ENCODE results near the gene ZNF366. TPM values are rescaled to one million over a fixed set of nuclear protein-coding genes. Genes with fewer than 3 reads are reported as not detected.

The ZNF366 gene
- total and polyA plus RNA-seq, 2 experiments from 2014 or later = not detected

- H4K20me1 ChIP-seq (ENCODE audit: insufficient read depth) = no peaks in the 10 kb centered on the region
- WGBS, 2 experiments (ENCODE audit: low coverage in 1 of 2, low lambda C conversion rate in 2 of 2, missing lambda C conversion rate in 2 of 2) = 94 to 100% methylated on average over 1 of the region's 1 CpG
- no peak overlapping the region for H3K4me3 ChIP-seq
- no peaks in the 10 kb centered on the region for H3K79me2 ChIP-seq (ENCODE audit: insufficient read depth)
- H2AFZ ChIP-seq = no peak overlapping the region
- H3K4me1 ChIP-seq (ENCODE audit: insufficient read depth) = peaks cover 17% of the 10 kb centered on the region
- no peaks in the 10 kb centered on the region for H3K27me3 ChIP-seq (replicated peaks; ENCODE audit: insufficient read depth)
- DNase-seq = no peak
- no peak overlapping the region for H3K9ac ChIP-seq
- H3K27ac ChIP-seq = no peak overlapping the region
- no peaks in the 10 kb centered on the region for H3K36me3 ChIP-seq (ENCODE audit: low read depth)
- no peak for TF ChIP-seq EZH2 (IDR thresholded peaks at IDR 0.05; ENCODE audit: insufficient read depth, poor library complexity, severe bottlenecking)
- TF ChIP-seq EZH2phosphoT487 (IDR thresholded peaks at IDR 0.05; ENCODE audit: insufficient read depth, low read depth) = no peak
- no peaks in the 10 kb centered on the region for H3K9me2 ChIP-seq (ENCODE audit: insufficient read depth)
- no peaks in the 10 kb centered on the region for H3K9me3 ChIP-seq (ENCODE audit: low read depth)
- H3F3A ChIP-seq (ENCODE audit: insufficient read depth) = peaks cover 14% of the 10 kb centered on the region
- no peak overlapping the region for H3K4me2 ChIP-seq (ENCODE audit: unreplicated experiment)
- in situ Hi-C loops (cut with MboI) = no loop called here
Measured at GRCh38 chr5:72400950-72401349, 106.3 kb downstream of the ZNF366 start.

GRCh38 chr5:72397836-72398235, 109.4 kb downstream of the ZNF366 start:
- in situ Hi-C loops (cut with MboI) = no loop called here
- WGBS, 2 experiments (ENCODE audit: low coverage in 1 of 2, low lambda C conversion rate in 2 of 2, missing lambda C conversion rate in 2 of 2) = 69 to 74% methylated on average over 6 of the region's 6 CpGs

GRCh38 chr5:72394688-72395087, 112.5 kb downstream of the ZNF366 start:
- peak; percentile 21 for DNase-seq
- no peak overlapping the region for H3K4me2 ChIP-seq (ENCODE audit: unreplicated experiment)

More at GRCh38 chr5:72397836-72398235, 109.4 kb downstream of the ZNF366 start:
- Histone ChIP-seq H3K27me3 (replicated peaks; ENCODE audit: insufficient read depth) (no peaks in the 10 kb centered on the region), H3F3A (ENCODE audit: insufficient read depth) (peaks cover 14% of the 10 kb centered on the region), H3K4me1 (ENCODE audit: insufficient read depth) (peaks cover 13% of the 10 kb centered on the region), H2AFZ (no peak overlapping the region), H3K4me3 (no peak overlapping the region), H3K27ac (no peak overlapping the region), H3K9ac (no peak overlapping the region), H3K9me3 (ENCODE audit: low read depth) (no peaks in the 10 kb centered on the region), H3K9me2 (ENCODE audit: insufficient read depth) (no peaks in the 10 kb centered on the region), H3K36me3 (ENCODE audit: low read depth) (no peaks in the 10 kb centered on the region), H3K4me2 (ENCODE audit: unreplicated experiment) (no peak overlapping the region), H4K20me1 (ENCODE audit: insufficient read depth) (no peaks in the 10 kb centered on the region), H3K79me2 (ENCODE audit: insufficient read depth) (no peaks in the 10 kb centered on the region)
- TF ChIP-seq EZH2 (IDR thresholded peaks at IDR 0.05; ENCODE audit: insufficient read depth, poor library complexity, severe bottlenecking) = no peak
- DNase-seq = no peak

GRCh38 chr5:72393052-72393451, 114.2 kb downstream of the ZNF366 start:
- Histone ChIP-seq H3K79me2 (ENCODE audit: insufficient read depth) (no peaks in the 10 kb centered on the region), H3K27me3 (replicated peaks; ENCODE audit: insufficient read depth) (no peaks in the 10 kb centered on the region), H2AFZ (no peak overlapping the region), H3K9ac (no peak overlapping the region), H3K4me1 (ENCODE audit: insufficient read depth) (peaks cover 41% of the 10 kb centered on the region), H3K4me3 (no peak overlapping the region), H3K27ac (no peak overlapping the region), H3K4me2 (ENCODE audit: unreplicated experiment) (peak overlapping the region; percentile 8), H3K36me3 (ENCODE audit: low read depth) (no peaks in the 10 kb centered on the region), H3F3A (ENCODE audit: insufficient read depth) (peaks cover 33% of the 10 kb centered on the region), H3K9me2 (ENCODE audit: insufficient read depth) (no peaks in the 10 kb centered on the region), H3K9me3 (ENCODE audit: low read depth) (no peaks in the 10 kb centered on the region), H4K20me1 (ENCODE audit: insufficient read depth) (no peaks in the 10 kb centered on the region)
- TF ChIP-seq EZH2 (IDR thresholded peaks at IDR 0.05; ENCODE audit: insufficient read depth, poor library complexity, severe bottlenecking) = no peak
- no peak for TF ChIP-seq EZH2phosphoT487 (IDR thresholded peaks at IDR 0.05; ENCODE audit: insufficient read depth, low read depth)
- DNase-seq = peak; percentile 24
- in situ Hi-C loops (cut with MboI) = no loop called here

More at GRCh38 chr5:72394688-72395087, 112.5 kb downstream of the ZNF366 start:
- H3K9ac ChIP-seq = no peak overlapping the region
- H3K79me2 ChIP-seq (ENCODE audit: insufficient read depth) = no peaks in the 10 kb centered on the region
- in situ Hi-C loops (cut with MboI) = no loop called here
- peaks cover 27% of the 10 kb centered on the region for H3F3A ChIP-seq (ENCODE audit: insufficient read depth)
- H3K4me3 ChIP-seq = no peak overlapping the region
- H4K20me1 ChIP-seq (ENCODE audit: insufficient read depth) = no peaks in the 10 kb centered on the region
- peaks cover 29% of the 10 kb centered on the region for H3K4me1 ChIP-seq (ENCODE audit: insufficient read depth)
- H2AFZ ChIP-seq = no peak overlapping the region
- H3K9me2 ChIP-seq (ENCODE audit: insufficient read depth) = no peaks in the 10 kb centered on the region
- no peaks in the 10 kb centered on the region for H3K36me3 ChIP-seq (ENCODE audit: low read depth)
- H3K27ac ChIP-seq = no peak overlapping the region
- no peaks in the 10 kb centered on the region for H3K9me3 ChIP-seq (ENCODE audit: low read depth)
- no peaks in the 10 kb centered on the region for H3K27me3 ChIP-seq (replicated peaks; ENCODE audit: insufficient read depth)
- 89 to 97% methylated on average over 2 of the region's 2 CpGs for WGBS, 2 experiments (ENCODE audit: low coverage in 1 of 2, low lambda C conversion rate in 2 of 2, missing lambda C conversion rate in 2 of 2)
- TF ChIP-seq EZH2 (IDR thresholded peaks at IDR 0.05; ENCODE audit: insufficient read depth, poor library complexity, severe bottlenecking) (no peak), EZH2phosphoT487 (IDR thresholded peaks at IDR 0.05; ENCODE audit: insufficient read depth, low read depth) (no peak)

Other genes starting within 250 kb of the ZNF366 start
- gene MRPS27, start 187.2 kb downstream of the ZNF366 start, total RNA-seq (2014; rRNA removed; shearing (Covaris generic)) = 53.4 and 58.5 TPM in 2 replicates
- 35.2 and 36.4 TPM in 2 replicates for gene MRPS27, start 187.2 kb downstream of the ZNF366 start, polyA plus RNA-seq (2016; fragmentation: Nextera tagmentation; extraction: Ambion mirVana)
- 15.5 and 17.1 TPM in 2 replicates for gene PTCD2, start 187.0 kb downstream of the ZNF366 start, total RNA-seq (2014; rRNA removed; shearing (Covaris generic))
- gene PTCD2, start 187.0 kb downstream of the ZNF366 start, polyA plus RNA-seq (2016; fragmentation: Nextera tagmentation; extraction: Ambion mirVana) = 11.1 and 14.0 TPM in 2 replicates